CD14-positive monocyte (primary cell): Measurements from ENCODE around the gene HEBP2. TPM values are rescaled to one million over a fixed set of nuclear protein-coding genes. Genes with fewer than 3 reads are reported as not detected.
A peak's percentile ranks its signal among the peaks of the same experiment; 100 is the strongest.

ENCODE experiments used
- DNase-seq, 3 donors: peaks; one replicate each; pipeline ENCODE4 v3.0.0-alpha.2; 2011 to 2022
- H2AFZ ChIP-seq: 2 replicates; pipeline ENCODE4 v1.6.0; 2012; ENCODE audit warnings: mild to moderate bottlenecking, low read depth, low read length, inconsistent platforms; ENCODE audit not compliant: insufficient read depth, poor library complexity, severe bottlenecking
- H3K27ac ChIP-seq, 2 donors: 1 replicate in 1 of 2; 2 replicates in 1 of 2; pipeline ENCODE4 v1.5.1; 2012 to 2013; ENCODE audit warnings: low read length in 2 of 2, control low read depth in 1 of 2, inconsistent platforms in 1 of 2, low read depth in 1 of 2, mild to moderate bottlenecking in 1 of 2
- H3K27me3 ChIP-seq, 2 donors: one replicate each; pipeline versions ENCODE4 v1.6.0 to v1.6.1; 2011 to 2013; ENCODE audit warnings: low read length in 2 of 2; ENCODE audit not compliant: control insufficient read depth in 2 of 2, insufficient read depth in 2 of 2
- H3K36me3 ChIP-seq, 2 donors: replicated peaks in 1 of 2; 1 replicate in 1 of 2; 2 replicates in 1 of 2; pipeline versions ENCODE4 v1.5.1 to v1.6.1; 2012 to 2013; ENCODE audit warnings: low read length in 2 of 2, control low read depth in 1 of 2, inconsistent platforms in 1 of 2, mild to moderate bottlenecking in 1 of 2; ENCODE audit not compliant: insufficient read depth in 2 of 2, control insufficient read depth in 1 of 2
- H3K4me1 ChIP-seq, 2 donors: 1 replicate in 1 of 2; 2 replicates in 1 of 2; pipeline versions ENCODE4 v1.5.1 to v1.6.1; 2012 to 2013; ENCODE audit warnings: low read length in 2 of 2, control low read depth in 1 of 2, inconsistent platforms in 1 of 2, mild to moderate bottlenecking in 1 of 2, moderate library complexity in 1 of 2; ENCODE audit not compliant: insufficient read depth in 2 of 2, control insufficient read depth in 1 of 2
- H3K4me2 ChIP-seq: replicated peaks from 2 replicates; pipeline ENCODE3; 2012; ENCODE audit warnings: low read length, moderate library complexity, mild to moderate bottlenecking; ENCODE audit not compliant: poor library complexity, severe bottlenecking; ENCODE audit errors: extremely low read depth
- H3K4me3 ChIP-seq, 3 experiments: fragments of 200-600 bp in 1 of 3; sonication (generic) in 1 of 3; replicated peaks in 1 of 3; 1 replicate in 2 of 3; 2 replicates in 1 of 3; pipeline ENCODE4 v1.5.1; 2011 to 2013; ENCODE audit warnings: low read length in 3 of 3, mild to moderate bottlenecking in 3 of 3, control low read depth in 2 of 3, low read depth in 2 of 3, inconsistent platforms in 1 of 3, moderate library complexity in 1 of 3
- H3K79me2 ChIP-seq: 2 replicates; pipeline ENCODE4 v1.6.0; 2012; ENCODE audit warnings: mild to moderate bottlenecking, control low read depth, inconsistent platforms, low read length, moderate library complexity; ENCODE audit not compliant: insufficient read depth
- H3K9ac ChIP-seq: 2 replicates; pipeline ENCODE4 v1.6.0; 2017; ENCODE audit warnings: low read length, mild to moderate bottlenecking; ENCODE audit not compliant: insufficient read depth, poor library complexity, severe bottlenecking
- H3K9me3 ChIP-seq, 2 donors: replicated peaks in 1 of 2; 1 replicate in 1 of 2; 2 replicates in 1 of 2; pipeline versions ENCODE4 v1.5.1 to v1.6.1; 2012 to 2013; ENCODE audit warnings: low read length in 2 of 2, control low read depth in 1 of 2; ENCODE audit not compliant: control insufficient read depth in 1 of 2, insufficient read depth in 1 of 2
- H4K20me1 ChIP-seq: 2 replicates; pipeline ENCODE4 v1.6.0; 2012; ENCODE audit warnings: mild to moderate bottlenecking, low read length, control low read depth, moderate library complexity; ENCODE audit not compliant: insufficient read depth
- H3K27ac Mint-ChIP-seq, 7 donors: one replicate each; pipeline ENCODE4 v1.8.0; 2020; ENCODE audit warnings: mild to moderate bottlenecking in 7 of 7, mixed read lengths in 7 of 7, moderate library complexity in 6 of 7, inconsistent platforms in 2 of 7
- H3K27me3 Mint-ChIP-seq, 3 donors: one replicate each; pipeline ENCODE4 v1.8.0; 2021 to 2022; ENCODE audit warnings: low read depth in 3 of 3, mild to moderate bottlenecking in 3 of 3, mixed read lengths in 3 of 3, moderate library complexity in 3 of 3, inconsistent platforms in 1 of 3
- H3K36me3 Mint-ChIP-seq, 2 donors: one replicate each; pipeline ENCODE4 v1.8.0; 2020; ENCODE audit warnings: mixed read lengths in 2 of 2, inconsistent platforms in 1 of 2, mild to moderate bottlenecking in 1 of 2
- H3K4me1 Mint-ChIP-seq: one replicate; pipeline ENCODE4 v1.8.0; 2020; ENCODE audit warnings: mild to moderate bottlenecking, mixed read lengths
- H3K4me3 Mint-ChIP-seq, 2 donors: one replicate each; pipeline ENCODE4 v1.8.0; 2020; ENCODE audit warnings: mild to moderate bottlenecking in 2 of 2, mixed read lengths in 2 of 2, moderate library complexity in 1 of 2
- H3K9me3 Mint-ChIP-seq, 7 donors: one replicate each; pipeline ENCODE4 v1.8.0; 2020 to 2022; ENCODE audit warnings: mixed read lengths in 7 of 7, mild to moderate bottlenecking in 6 of 7, moderate library complexity in 6 of 7, inconsistent platforms in 2 of 7
- CTCF ChIP-seq: fragments of 200-600 bp; IDR thresholded peaks from one replicate; pipeline ENCODE4 v1.8.0; 2022; ENCODE audit warnings: antibody characterized with exemption, mild to moderate bottlenecking
- WGBS: methylation state at CpG from one replicate; pipeline ENCODE4 v1.1.5; 2013; ENCODE audit warnings: missing lambda C conversion rate; ENCODE audit not compliant: insufficient coverage; 5-methylcytosine and 5-hydroxymethylcytosine counted together
- intact Hi-C, 2 donors: fragments of 100-400 bp; cut with micrococcal nuclease; formaldehyde crosslinking; loops; one replicate each; pipeline versions ENCODE4 v1.15.0 to v1.15.1; 2023
- polyA plus RNA-seq, 3 donors: library from polyadenylated mRNA; depleted of rRNA in 1 of 3; unstranded in 2 of 3; stranded (reverse) in 1 of 3; fragments of 300-500 nt in 2 of 3; fragments of >200 nt in 1 of 3; fragmentation: Illumina TruSeq in 2 of 3; gene quantifications; 1 replicate in 2 of 3; 2 replicates in 1 of 3; pipeline ENCODE4 v1.2.3, GENCODE V29; 2012 to 2021

The HEBP2 gene
- polyA plus RNA-seq, 3 donors, result 17.0 to 97.5 (median 96.8) TPM

- Histone ChIP-seq H4K20me1 (no peaks in the 10 kb centered on the region), H3K27me3 (no peaks in the 10 kb centered on the region), H3K27ac (no peak overlapping the region), H3K4me1 (peaks cover 3 to 15% of the 10 kb centered on the region in 2 donors), H3K9ac (no peak overlapping the region), H3K79me2 (no peaks in the 10 kb centered on the region), H3K4me2 (no peak overlapping the region), H3K4me3 (no peak overlapping the region), H2AFZ (peak overlapping the region; percentile 3), H3K9me3 (no peaks in the 10 kb centered on the region), H3K36me3 (no peaks in the 10 kb centered on the region)
- H3K27ac Mint-ChIP-seq, result no peak overlapping the region
- intact Hi-C loops, result no loop called here
- no peak overlapping the region for H3K4me3 Mint-ChIP-seq
- no peaks in the 10 kb centered on the region for H3K9me3 Mint-ChIP-seq
- peaks cover 16% of the 10 kb centered on the region for H3K4me1 Mint-ChIP-seq
- no peak for DNase-seq
- H3K27me3 Mint-ChIP-seq, result peaks cover 0 to 2% (median 0%) of the 10 kb centered on the region in 3 donors
- TF ChIP-seq CTCF, result no peak
- no peaks in the 10 kb centered on the region for H3K36me3 Mint-ChIP-seq
Observed at GRCh38 chr6:138374230-138374629, 29.8 kb upstream of the HEBP2 start.

- TF ChIP-seq CTCF, result no peak
- Histone ChIP-seq H3K4me1 (peaks cover 3 to 15% of the 10 kb centered on the region in 2 donors), H2AFZ (no peak overlapping the region), H3K4me2 (no peak overlapping the region), H3K27me3 (no peaks in the 10 kb centered on the region), H3K36me3 (no peaks in the 10 kb centered on the region), H4K20me1 (no peaks in the 10 kb centered on the region), H3K9me3 (no peaks in the 10 kb centered on the region), H3K9ac (no peak overlapping the region), H3K79me2 (no peaks in the 10 kb centered on the region), H3K27ac (no peak overlapping the region), H3K4me3 (no peak overlapping the region)
- Mint-ChIP-seq H3K4me3 (no peak overlapping the region), H3K36me3 (no peaks in the 10 kb centered on the region), H3K27me3 (peaks cover 0 to 2% (median 0%) of the 10 kb centered on the region in 3 donors), H3K4me1 (peaks cover 16% of the 10 kb centered on the region), H3K27ac (no peak overlapping the region), H3K9me3 (no peaks in the 10 kb centered on the region)
- intact Hi-C loops, result no loop called here
- WGBS, result 86% methylated on average over 1 of the region's 2 CpGs
- DNase-seq, result no peak
Observed at GRCh38 chr6:138374815-138375214, 29.2 kb upstream of the HEBP2 start.
